ENCODE data around the gene WDR20. TPM values are rescaled to one million over a fixed set of nuclear protein-coding genes. Genes with fewer than 3 reads are reported as not detected.

The WDR20 gene
- total and polyA plus RNA-seq, 2 of the 4 experiments (the other 2 are of a cell fraction): 20.3 to 27.4 TPM

GRCh38 chr14:102117852-102118251 is 21.8 kb upstream of the WDR20 start:
- Histone ChIP-seq H3K4me1 (ENCODE audit: control insufficient read depth, insufficient read depth, low read length) (no peaks in the 10 kb centered on the region), H2AK9ac (replicated peaks; ENCODE audit: low read depth, low read length, poor library complexity) (no peak overlapping the region), H4K91ac (ENCODE audit: insufficient read depth, low read depth, low read length) (no peak overlapping the region), H3K4ac (ENCODE audit: low read depth, low read length) (no peak overlapping the region), H3K27me3 (ENCODE audit: control insufficient read depth, insufficient read depth, low read length) (no peaks in the 10 kb centered on the region), H2BK20ac (ENCODE audit: low read depth, low read length) (no peak overlapping the region), H2BK5ac (ENCODE audit: low read depth, low read length, poor library complexity, severe bottlenecking) (no peak overlapping the region), H3K18ac (ENCODE audit: low read depth, low read length) (no peak overlapping the region), H3K27ac (ENCODE audit: insufficient read depth, low read length) (no peak overlapping the region), H2AFZ (replicated peaks; ENCODE audit: low read length, poor library complexity) (no peak overlapping the region), H3K9me1 (ENCODE audit: insufficient read depth, low read length) (no peaks in the 10 kb centered on the region), H3K79me1 (ENCODE audit: low read depth in 1 of 2, low read length in 2 of 2) (no peaks in the 10 kb centered on the region), H3K56ac (ENCODE audit: extremely low read depth, insufficient read depth, low read length) (no peak overlapping the region), H3K23ac (ENCODE audit: low read depth, low read length) (no peak overlapping the region), H4K20me1 (ENCODE audit: insufficient read depth, low read length) (no peaks in the 10 kb centered on the region), H4K8ac (ENCODE audit: low read depth in 2 of 2, low read length in 2 of 2) (no peak overlapping the region), H3K9me3 (ENCODE audit: control insufficient read depth, insufficient read depth, low read length) (peaks cover 2% of the 10 kb centered on the region; the same call in 1 of the 2 replicates), H2BK15ac (ENCODE audit: low read depth, low read length) (no peak overlapping the region), H3K4me3 (ENCODE audit: insufficient read depth, low read depth, low read length) (no peak overlapping the region), H3K36me3 (ENCODE audit: control insufficient read depth, insufficient read depth, low read length) (no peaks in the 10 kb centered on the region), H2AK5ac (ENCODE audit: low read depth, low read length) (no peak overlapping the region), H3K14ac (replicated peaks; ENCODE audit: low read depth, low read length) (no peak overlapping the region), H4K5ac (ENCODE audit: low read depth, low read length) (no peak overlapping the region), H2BK120ac (ENCODE audit: low read depth, low read length) (no peak overlapping the region), H3K9ac (ENCODE audit: low read depth, low read length) (no peak overlapping the region), H3K4me2 (ENCODE audit: low read depth, low read length) (no peak overlapping the region)
- ChIA-PET POLR2A (ENCODE audit: unreplicated experiment) (no interaction called here), CTCF (no interaction called here)
- WGBS, 2 experiments (ENCODE audit: extremely low coverage in 2 of 2, insufficient read length in 1 of 2): 100% methylated on average over 1 of the region's 3 CpGs; no CpG with 5 or more reads in 1 of the 2 experiments
- ATAC-seq (ENCODE audit: low read depth) (no peak), DNase-seq (no peak)
- in situ Hi-C loops (cut with MboI; ENCODE audit: low sequenced_read_pairs): no loop called here
- intact Hi-C loops (cut with micrococcal nuclease): no loop called here
- no TSS peak for BruUV-seq (replicated peaks)
- no peak for TF ChIP-seq MAFK (IDR thresholded peaks at IDR 0.05; ENCODE audit: low read depth, low read length)
- TF ChIP-seq CTCF (conservative IDR thresholded peaks at IDR 0.05; ENCODE audit: low read depth, low read length): no peak
- TF ChIP-seq SMC3 (IDR thresholded peaks at IDR 0.05; ENCODE audit: low read depth, low read length): no peak
- no peak for TF ChIP-seq USF2 (IDR thresholded peaks at IDR 0.05; ENCODE audit: low read depth, low read length)
- TF ChIP-seq MAZ (IDR thresholded peaks at IDR 0.05; ENCODE audit: borderline replicate concordance, low read depth, low read length): no peak
- TF ChIP-seq BHLHE40 (IDR thresholded peaks at IDR 0.05; ENCODE audit: low read depth, low read length): no peak
- TF ChIP-seq RFX5 (IDR thresholded peaks at IDR 0.05; ENCODE audit: low read depth, low read length): no peak
- TF ChIP-seq CHD1 (IDR thresholded peaks at IDR 0.05; ENCODE audit: low read depth, low read length): no peak
- no peak for TF ChIP-seq ELK1 (IDR thresholded peaks at IDR 0.05; ENCODE audit: borderline replicate concordance, low read depth, low read length)
- no peak for TF ChIP-seq POLR2A (IDR thresholded peaks at IDR 0.05; ENCODE audit: low read depth, low read length)
- TF ChIP-seq FOS (IDR thresholded peaks at IDR 0.05; ENCODE audit: low read depth, low read length): no peak
- no peak for TF ChIP-seq RAD21 (IDR thresholded peaks at IDR 0.05; ENCODE audit: low read length)
- dilution Hi-C loops (cut with HindIII; ENCODE audit: low sequenced_read_pairs, unreplicated experiment): no loop called here
